Measurements from ENCODE around the gene SALL1. TPM values are rescaled to one million over a fixed set of nuclear protein-coding genes. Genes with fewer than 3 reads are reported as not detected.

SALL1 gene
- total RNA-seq, 1 experiment from 2014 or later: not detected

DNA sequence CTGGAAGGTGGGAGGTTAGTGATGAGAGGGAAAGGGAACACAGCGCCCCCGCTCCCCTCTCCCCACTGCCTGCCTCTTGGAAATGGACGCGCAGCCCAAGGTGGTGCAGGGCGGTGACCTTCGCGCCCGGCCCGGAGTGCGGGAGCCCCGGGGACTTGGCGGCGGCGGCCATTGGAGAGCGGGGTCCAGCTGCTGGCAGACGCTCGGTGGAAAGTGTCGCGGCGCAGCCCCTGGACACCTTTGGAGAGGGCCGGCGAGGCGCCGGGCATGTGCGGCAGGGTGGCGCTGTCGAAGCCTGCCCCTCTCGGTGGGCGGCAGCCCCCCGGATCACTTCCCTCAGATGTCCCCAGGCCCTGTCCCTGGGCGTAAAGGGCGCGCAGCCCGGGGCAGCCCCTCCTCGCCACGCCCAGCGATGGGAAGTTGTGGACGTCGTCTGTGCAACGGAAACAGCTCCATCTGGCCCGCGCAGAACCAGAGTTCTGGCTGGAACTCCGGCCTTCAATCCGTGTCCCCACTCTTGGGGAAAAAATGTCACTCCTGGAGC is 16.7 kb downstream of the SALL1 start:
- peaks cover 68% of the 10 kb centered on the region for H3K27me3 Mint-ChIP-seq (ENCODE audit: unreplicated experiment)
- no peaks in the 10 kb centered on the region for H3K4me1 Mint-ChIP-seq (ENCODE audit: low read depth, unreplicated experiment)
- CTCF ChIA-PET: interaction anchor here (0.5 kb wide), 1 partner anchor 39 kb away, joined by 4 read pairs; no protein-coding TSS in a partner anchor
- H3K36me3 Mint-ChIP-seq (ENCODE audit: insufficient read depth, unreplicated experiment): no peaks in the 10 kb centered on the region
- intact Hi-C loops (cut with micrococcal nuclease; ENCODE audit: unreplicated experiment): no loop called here
- DNase-seq: no peak
- no TSS peak for BruUV-seq (replicated peaks)
- no peaks in the 10 kb centered on the region for H3K9me3 Mint-ChIP-seq (ENCODE audit: low read depth, unreplicated experiment)
- no peak overlapping the region for H3K4me3 Mint-ChIP-seq (ENCODE audit: low read depth, unreplicated experiment)
- no peak for TF ChIP-seq CTCF (IDR thresholded peaks at IDR 0.05; ENCODE audit: unreplicated experiment)
- H3K27ac Mint-ChIP-seq (ENCODE audit: unreplicated experiment): no peak overlapping the region

DNA sequence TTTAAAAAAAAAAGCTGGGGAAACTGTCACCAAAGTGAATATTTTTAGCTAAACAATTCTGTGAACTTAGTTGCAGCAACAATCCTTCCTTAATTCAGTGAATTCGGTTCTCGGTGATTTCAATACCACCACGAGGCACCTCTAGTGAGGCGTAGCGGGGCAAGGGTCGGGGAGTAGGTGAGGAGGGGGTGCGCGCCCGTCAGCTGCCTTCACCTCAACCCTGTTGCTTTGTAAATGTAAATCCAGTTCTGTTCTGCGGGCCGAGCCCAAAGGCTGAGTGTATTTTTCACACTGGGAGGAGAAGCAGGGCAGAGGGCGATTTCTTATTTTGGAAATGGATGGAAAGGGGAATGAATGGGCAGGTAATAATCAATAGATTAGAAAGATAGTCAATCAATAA is 17.4 kb downstream of the SALL1 start:
- Mint-ChIP-seq H3K9me3 (ENCODE audit: low read depth, unreplicated experiment) (no peaks in the 10 kb centered on the region), H3K4me1 (ENCODE audit: low read depth, unreplicated experiment) (no peaks in the 10 kb centered on the region), H3K36me3 (ENCODE audit: insufficient read depth, unreplicated experiment) (no peaks in the 10 kb centered on the region), H3K27ac (ENCODE audit: unreplicated experiment) (no peak overlapping the region), H3K27me3 (ENCODE audit: unreplicated experiment) (peaks cover 68% of the 10 kb centered on the region), H3K4me3 (ENCODE audit: low read depth, unreplicated experiment) (no peak overlapping the region)
- CTCF ChIA-PET: interaction anchor here (0.9 to 1.4 kb wide), 2 partner anchors 9 to 408 kb away, joined by 6 to 9 read pairs; no protein-coding TSS in a partner anchor
- TF ChIP-seq CTCF (IDR thresholded peaks at IDR 0.05; ENCODE audit: unreplicated experiment): no peak
- intact Hi-C loops (cut with micrococcal nuclease; ENCODE audit: unreplicated experiment): no loop called here
- BruUV-seq (replicated peaks): no TSS peak
- no peak for DNase-seq

DNA sequence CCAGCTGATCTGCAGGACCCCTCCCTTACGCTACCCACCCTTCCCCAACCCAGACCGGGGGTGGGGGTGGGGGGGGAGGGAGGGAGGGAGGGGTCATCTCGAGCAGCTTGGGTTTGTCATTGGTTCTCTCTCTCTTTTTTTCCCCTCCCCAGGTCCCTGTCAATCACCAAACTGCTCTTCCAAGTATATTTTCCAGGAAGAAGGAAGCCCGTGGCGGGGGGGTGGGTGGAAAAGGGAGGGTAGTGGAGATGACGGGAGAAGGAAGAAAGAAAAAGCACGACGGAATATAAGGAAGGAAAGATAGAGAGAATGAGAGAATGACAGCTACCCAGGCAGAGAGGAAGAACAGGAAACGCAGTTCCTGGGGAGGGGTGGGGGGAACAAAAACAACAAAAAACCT is 17.9 kb downstream of the SALL1 start:
- H3K4me3 Mint-ChIP-seq (ENCODE audit: low read depth, unreplicated experiment): no peak overlapping the region
- peaks cover 68% of the 10 kb centered on the region for H3K27me3 Mint-ChIP-seq (ENCODE audit: unreplicated experiment)
- no peak for DNase-seq
- CTCF ChIA-PET: interaction anchor here (0.6 to 1.4 kb wide), 3 partner anchors 8 to 409 kb away, joined by 3 to 9 read pairs (median 6); no protein-coding TSS in a partner anchor
- TF ChIP-seq CTCF (IDR thresholded peaks at IDR 0.05; ENCODE audit: unreplicated experiment): no peak
- no peaks in the 10 kb centered on the region for H3K4me1 Mint-ChIP-seq (ENCODE audit: low read depth, unreplicated experiment)
- no peak overlapping the region for H3K27ac Mint-ChIP-seq (ENCODE audit: unreplicated experiment)
- H3K9me3 Mint-ChIP-seq (ENCODE audit: low read depth, unreplicated experiment): no peaks in the 10 kb centered on the region
- no peaks in the 10 kb centered on the region for H3K36me3 Mint-ChIP-seq (ENCODE audit: insufficient read depth, unreplicated experiment)
- BruUV-seq (replicated peaks): no TSS peak
- intact Hi-C loops (cut with micrococcal nuclease; ENCODE audit: unreplicated experiment): no loop called here

GRCh38 chr16:51132490-51133115 is 18.5 kb downstream of the SALL1 start:
- Mint-ChIP-seq H3K4me1 (ENCODE audit: low read depth, unreplicated experiment) (no peaks in the 10 kb centered on the region), H3K27ac (ENCODE audit: unreplicated experiment) (no peak overlapping the region), H3K27me3 (ENCODE audit: unreplicated experiment) (peaks cover 68% of the 10 kb centered on the region), H3K36me3 (ENCODE audit: insufficient read depth, unreplicated experiment) (no peaks in the 10 kb centered on the region), H3K4me3 (ENCODE audit: low read depth, unreplicated experiment) (no peak overlapping the region), H3K9me3 (ENCODE audit: low read depth, unreplicated experiment) (no peaks in the 10 kb centered on the region)
- DNase-seq: no peak
- intact Hi-C loops (cut with micrococcal nuclease; ENCODE audit: unreplicated experiment): no loop called here
- BruUV-seq (replicated peaks): no TSS peak
- CTCF ChIA-PET: interaction anchor here (0.6 to 1.4 kb wide), 3 partner anchors 8 to 326 kb away, joined by 3 to 9 read pairs (median 3); no protein-coding TSS in a partner anchor
- no peak for TF ChIP-seq CTCF (IDR thresholded peaks at IDR 0.05; ENCODE audit: unreplicated experiment)
